Activated CD8-positive, alpha-beta memory T cell treated with anti-CD3 and anti-CD28 coated beads for 24 hours (primary cell): Measurements from ENCODE around the gene SPIN1.
"Not testable (repeated sequence)": the region's sequence is repeated elsewhere in the genome, so short reads cannot be mapped to it uniquely, and the experiment has no call there.

ENCODE experiments used
- DNase-seq: peaks from one replicate; pipeline ENCODE4 v3.0.0-alpha.2; 2020

Gene SPIN1

GRCh38 chr9:88388203-88388885 lies at the start of gene SPIN1:
SPIN1 (plus strand) TSS chr9:88388444; CDS start chr9:88426540, 38,096 bp downstream.
- DNase-seq = peak; percentile 96

- no peak for DNase-seq
These were observed 48.9 kb upstream of the SPIN1 start for GRCh38 chr9:88339317-88339716.

- no peak for DNase-seq
These were observed 46.0 kb upstream of the SPIN1 start for GRCh38 chr9:88342246-88342645.

GRCh38 chr9:88344013-88344412 lies 44.2 kb upstream of the SPIN1 start:
- no peak for DNase-seq

- DNase-seq = not testable (repeated sequence)
These were observed 37.9 kb upstream of the SPIN1 start for GRCh38 chr9:88350354-88350753.

- DNase-seq = no peak
These were observed 33.1 kb upstream of the SPIN1 start for GRCh38 chr9:88355166-88355565.

GRCh38 chr9:88357250-88357649 lies 31.0 kb upstream of the SPIN1 start:
- not testable (repeated sequence) for DNase-seq

GRCh38 chr9:88358723-88359122 lies 29.5 kb upstream of the SPIN1 start:
- no peak for DNase-seq

- DNase-seq = no peak
These were observed 28.3 kb upstream of the SPIN1 start for GRCh38 chr9:88359974-88360373.

- DNase-seq = no peak
These were observed 25.6 kb upstream of the SPIN1 start for GRCh38 chr9:88362681-88363080.

- no peak for DNase-seq
These were observed 24.6 kb upstream of the SPIN1 start for GRCh38 chr9:88363661-88364060.

GRCh38 chr9:88364706-88365105 lies 23.5 kb upstream of the SPIN1 start:
- DNase-seq = no peak

- no peak for DNase-seq
These were observed 17.9 kb upstream of the SPIN1 start for GRCh38 chr9:88370346-88370745.

GRCh38 chr9:88372103-88372654 lies 16.1 kb upstream of the SPIN1 start:
- DNase-seq = no peak

- DNase-seq = no peak
These were observed 15.2 kb upstream of the SPIN1 start for GRCh38 chr9:88373045-88373444.

GRCh38 chr9:88378317-88378716 lies 9.9 kb upstream of the SPIN1 start:
- DNase-seq = no peak

- DNase-seq = no peak
These were observed 8.9 kb upstream of the SPIN1 start for GRCh38 chr9:88379352-88379751.

- DNase-seq = no peak
These were observed 8.1 kb upstream of the SPIN1 start for GRCh38 chr9:88380118-88380517.

GRCh38 chr9:88381322-88381721 lies 6.9 kb upstream of the SPIN1 start:
- DNase-seq = not testable (repeated sequence)

- no peak for DNase-seq
These were observed 5.1 kb upstream of the SPIN1 start for GRCh38 chr9:88383176-88383575.

- DNase-seq = not testable (repeated sequence)
These were observed 2.1 kb upstream of the SPIN1 start for GRCh38 chr9:88386137-88386536.

GRCh38 chr9:88387036-88387551 lies 1.1 kb upstream of the SPIN1 start:
- DNase-seq = no peak

- DNase-seq = no peak
These were observed 567 bp upstream of the SPIN1 start for GRCh38 chr9:88387552-88388202.
